Psoas muscle (tissue), 8 donors: ENCODE results near the gene SART1. TPM values are rescaled to one million over a fixed set of nuclear protein-coding genes. Genes with fewer than 3 reads are reported as not detected.

ENCODE experiments used
- ATAC-seq, 4 donors: fragments of 200-7000 bp; cut with Tn5 transposase; one replicate each; pipeline ENCODE4 v1.9.1; 2020; ENCODE audit warnings: moderate library complexity in 3 of 4, mild to moderate bottlenecking in 2 of 4
- DNase-seq, 2 donors: peaks; one replicate each; pipeline ENCODE4 v3.0.0-alpha.2; 2020
- H3K27ac ChIP-seq: fragments of 200-600 bp; one replicate; pipeline ENCODE4 v1.8.0; 2022
- H3K27me3 ChIP-seq, 3 donors: fragments of 200-600 bp in 1 of 3; one replicate each; pipeline versions ENCODE4 v1.6.1 to v1.8.0; 2013 to 2022; ENCODE audit warnings: low read length in 2 of 3, mild to moderate bottlenecking in 2 of 3, moderate library complexity in 1 of 3; ENCODE audit not compliant: insufficient read depth in 3 of 3
- H3K36me3 ChIP-seq, 2 donors: fragments of 200-600 bp in 1 of 2; one replicate each; pipeline versions ENCODE4 v1.6.1 to v1.8.0; 2013 to 2022; ENCODE audit warnings: low read depth in 1 of 2, mild to moderate bottlenecking in 1 of 2, moderate library complexity in 1 of 2; ENCODE audit not compliant: insufficient read depth in 1 of 2
- H3K4me1 ChIP-seq: fragments of 200-600 bp; one replicate; pipeline ENCODE4 v1.8.0; 2022
- H3K4me3 ChIP-seq: fragments of 200-600 bp; one replicate; pipeline ENCODE4 v1.8.0; 2022; ENCODE audit warnings: mild to moderate bottlenecking
- H3K9me3 ChIP-seq: fragments of 200-600 bp; one replicate; pipeline ENCODE4 v1.8.0; 2022
- CTCF ChIP-seq: fragments of 200-600 bp; IDR thresholded peaks from one replicate; pipeline ENCODE4 v1.8.0; 2022; ENCODE audit warnings: antibody characterized with exemption
- whole genome bisulfite sequencing, 3 donors: extraction: QIAGEN DNeasy Blood & Tissue Kit; methylation state at CpG; one replicate each; pipeline versions ENCODE4 v1.1.6 to v1.1.7; 2013; 5-methylcytosine and 5-hydroxymethylcytosine counted together
- intact Hi-C, 2 donors: fragments of 100-400 bp; cut with DNase I; formaldehyde crosslinking; loops; one replicate each; pipeline versions ENCODE4 v1.11.0 to v1.14.2; 2022
- polyA plus RNA-seq, 3 donors: library from polyadenylated mRNA; stranded (reverse); fragments of 200-250 nt; gene quantifications; one replicate each; pipeline ENCODE4 v1.2.3, GENCODE V29; 2013
- total RNA-seq, 4 donors: library from RNA; stranded (reverse); fragmentation: NEBNext Ultra II Directional in 2 of 4; extraction: Animal tissue kit (Norgen Biotek cat#: 25700) in 2 of 4; gene quantifications; one replicate each; pipeline versions ENCODE4 v1.2.1 to v1.2.4, GENCODE V29; 2021 to 2023
- donor health status: healthy with polysubstance abuse.
- donor health status: DM: no; HTN: no; CAD: no; lungs with moderate emphysema.
- donor health status: Bipolar disorder and iron deficiency.
- donor health status: healthy.
- donor health status: DM: yes; HTN: yes; CAD: no.
- donor health status: DM: no; HTN: no; CAD: no.
- donor health status: DM: no; HTN: no; CAD: no.
- donor health status: DM: yes; HTN: yes; CAD: no.

SART1 gene
- total and polyA plus RNA-seq, 7 donors: 36.3 to 58.7 (median 49.2) TPM

DNA sequence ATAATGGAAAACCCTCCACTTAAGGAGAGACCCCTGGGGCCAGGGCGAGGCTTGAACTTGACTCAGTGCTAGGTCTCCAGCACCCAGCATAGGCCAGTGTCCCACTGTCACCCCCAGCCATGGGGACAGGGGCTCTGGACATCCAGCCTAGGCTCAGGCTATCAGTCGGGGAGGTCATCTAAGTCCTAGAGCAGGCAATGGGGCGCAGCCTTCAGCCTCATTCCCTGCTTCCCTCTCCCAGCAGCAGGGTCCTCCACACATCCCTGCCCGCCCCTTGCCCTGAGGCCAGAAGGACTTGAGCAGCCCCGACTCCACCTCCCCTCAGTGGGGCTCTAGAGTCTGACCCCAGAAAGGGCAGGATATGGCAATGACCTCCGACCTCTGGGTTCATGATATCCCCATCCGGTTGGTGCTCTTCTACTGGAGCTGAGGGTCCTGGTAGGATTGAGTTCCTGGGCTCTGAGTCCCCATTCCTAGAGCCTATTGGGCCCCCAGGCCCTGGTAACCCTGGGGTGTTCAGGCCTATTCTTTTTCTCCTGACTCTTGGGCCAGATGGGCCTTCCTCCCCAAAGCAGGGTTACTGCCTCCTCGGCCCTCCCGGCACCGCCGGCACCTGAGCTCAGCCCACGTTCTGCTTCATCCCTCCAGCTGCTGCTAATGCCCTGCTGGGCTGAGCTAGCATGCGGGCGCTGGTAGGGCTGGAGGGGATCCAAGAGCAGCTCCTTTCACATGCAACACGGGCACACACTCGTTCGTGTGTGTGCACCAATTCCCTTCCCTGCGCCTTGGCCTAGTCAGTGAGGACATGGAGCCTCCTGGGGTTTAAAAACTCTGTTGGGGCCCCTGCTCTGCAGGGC, 54.6 kb downstream of the SART1 start:
- DNase-seq (no peak), ATAC-seq (peak; percentile 2 to 61 (median 29))
- Histone ChIP-seq H3K36me3 (no peaks in the 10 kb centered on the region), H3K9me3 (no peaks in the 10 kb centered on the region), H3K27me3 (peaks cover 0 to 7% (median 5%) of the 10 kb centered on the region in 3 donors), H3K4me1 (peaks cover 21% of the 10 kb centered on the region), H3K27ac (peak overlapping the region; percentile 69), H3K4me3 (peak overlapping the region; percentile 28)
- no peak for TF ChIP-seq CTCF
- intact Hi-C loops: no loop called here
- 47 to 63% (median 53%) methylated on average over 18 of the region's 18 CpGs for WGBS, 3 donors

GRCh38 chr11:66016793-66017177, 55.3 kb downstream of the SART1 start:
- ATAC-seq (no peak), DNase-seq (no peak)
- Histone ChIP-seq H3K27ac (peak overlapping the region; percentile 69), H3K36me3 (no peaks in the 10 kb centered on the region), H3K9me3 (no peaks in the 10 kb centered on the region), H3K4me3 (no peak overlapping the region), H3K27me3 (peaks cover 0 to 7% (median 5%) of the 10 kb centered on the region in 3 donors), H3K4me1 (peaks cover 21% of the 10 kb centered on the region)
- no peak for TF ChIP-seq CTCF
- intact Hi-C loops: no loop called here
- WGBS, 3 donors: 77 to 80% (median 79%) methylated on average over 8 to 10 of the region's 10 CpGs

DNA sequence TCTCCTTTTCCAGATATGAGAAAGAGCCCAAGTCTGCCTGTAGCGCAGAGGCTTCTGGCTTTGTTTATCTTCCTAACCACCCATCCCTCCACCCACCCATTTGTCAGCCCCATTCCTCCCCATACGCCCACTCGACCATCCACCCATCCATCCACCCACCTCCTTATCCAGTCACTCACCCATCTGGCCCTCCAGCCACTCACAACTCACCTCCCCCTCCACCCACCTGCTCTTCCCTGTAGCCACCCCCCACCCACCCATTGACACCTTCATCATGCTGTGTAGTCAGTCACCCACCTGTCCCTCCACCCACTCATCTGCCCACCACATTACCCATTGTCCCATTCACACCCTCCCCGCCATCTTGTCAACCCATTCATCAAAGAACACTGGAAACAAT, 55.8 kb downstream of the SART1 start:
- 67 to 84% (median 81%) methylated on average over 4 of the region's 4 CpGs for WGBS, 3 donors
- DNase-seq (no peak), ATAC-seq (no peak)
- Histone ChIP-seq H3K4me3 (no peak overlapping the region), H3K27ac (no peak overlapping the region), H3K27me3 (peaks cover 0 to 7% (median 5%) of the 10 kb centered on the region in 3 donors), H3K36me3 (no peaks in the 10 kb centered on the region), H3K4me1 (peaks cover 19% of the 10 kb centered on the region), H3K9me3 (no peaks in the 10 kb centered on the region)
- intact Hi-C loops: no loop called here
- no peak for TF ChIP-seq CTCF

DNA sequence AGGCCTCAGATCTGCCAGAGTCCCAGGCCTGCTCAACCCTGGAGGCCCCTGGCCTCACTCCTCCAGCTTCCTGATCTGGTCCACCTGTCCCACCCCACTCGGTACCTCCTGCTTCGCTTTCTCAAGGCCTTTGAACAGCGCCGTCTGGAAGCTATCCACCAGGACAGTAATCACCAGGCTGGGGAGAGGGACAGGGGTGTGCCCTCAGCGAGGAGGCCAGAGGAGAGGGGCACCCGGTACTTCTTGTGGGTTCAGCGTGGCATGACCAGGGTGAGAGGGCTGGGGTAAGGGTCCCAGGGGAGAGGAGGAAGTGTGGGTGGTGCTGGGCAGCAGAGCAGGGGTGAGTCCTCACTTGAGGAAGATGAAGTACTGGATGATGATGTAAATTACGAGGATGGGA, 58.7 kb downstream of the SART1 start:
- no peak for TF ChIP-seq CTCF
- H3K27me3 ChIP-seq: no peaks in the 10 kb centered on the region
- H3K27ac ChIP-seq: no peak overlapping the region
- WGBS, 3 donors: 68 to 78% (median 76%) methylated on average over 8 of the region's 8 CpGs
- peaks cover 21% of the 10 kb centered on the region for H3K4me1 ChIP-seq
- DNase-seq: no peak
- ATAC-seq: no peak
- no peak overlapping the region for H3K4me3 ChIP-seq
- no peaks in the 10 kb centered on the region for H3K36me3 ChIP-seq
- no peaks in the 10 kb centered on the region for H3K9me3 ChIP-seq
- intact Hi-C loops: no loop called here
